ENCODE data around the gene DUSP16.

Gene DUSP16

GRCh38 chr12:12425616-12426015 lies 137.0 kb downstream of the DUSP16 start:
- Mint-ChIP-seq H3K27me3 (no peaks in the 10 kb centered on the region), H3K27ac (no peak overlapping the region), H3K9me3 (peaks cover 8% of the 10 kb centered on the region), H3K36me3 (peaks cover 27% of the 10 kb centered on the region), H3K4me3 (no peak overlapping the region), H3K4me1 (peaks cover 28% of the 10 kb centered on the region)

- H3K27me3 Mint-ChIP-seq: no peaks in the 10 kb centered on the region
- peaks cover 8% of the 10 kb centered on the region for H3K9me3 Mint-ChIP-seq
- H3K27ac Mint-ChIP-seq: no peak overlapping the region
- peaks cover 31% of the 10 kb centered on the region for H3K36me3 Mint-ChIP-seq
- peaks cover 29% of the 10 kb centered on the region for H3K4me1 Mint-ChIP-seq
- H3K4me3 Mint-ChIP-seq: no peak overlapping the region
These were observed 137.7 kb downstream of the DUSP16 start for GRCh38 chr12:12425001-12425400.

Measured in activated naive CD4-positive, alpha-beta T cell treated with anti-CD3 and anti-CD28 coated beads, Interleukin-2, amount 50 U/mL, for 24 hours (primary cell).